Activated CD8-positive, alpha-beta memory T cell treated with anti-CD3 and anti-CD28 coated beads, Interleukin-2, amount 50 U/mL, for 1 hour (primary cell): ENCODE data around the gene ZNRF3.

Source experiments
- DNase-seq: peaks from one replicate; pipeline ENCODE4 v3.0.0-alpha.2; 2020; ENCODE audit errors: extremely low read depth

The ZNRF3 gene

DNA sequence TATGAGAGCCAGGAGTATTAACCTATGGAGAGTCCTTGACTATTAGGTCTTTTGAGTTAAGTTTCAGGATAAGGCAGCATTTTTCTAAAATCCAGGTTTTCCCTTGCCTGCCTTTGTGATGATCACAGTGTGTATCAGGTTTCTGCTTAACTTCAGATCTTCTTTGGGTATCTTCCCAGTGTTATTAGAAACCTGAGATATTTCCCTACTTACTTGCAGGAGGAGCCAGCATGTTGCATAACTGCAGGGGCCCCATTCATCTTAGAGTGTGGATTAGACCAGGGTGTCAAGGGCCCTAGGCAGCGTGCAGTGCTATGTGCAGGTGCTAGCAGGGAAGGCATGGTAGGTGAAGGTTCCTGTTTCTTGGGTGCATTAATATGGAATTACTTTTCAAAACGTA, 69.5 kb downstream of the ZNRF3 start:
- no peak for DNase-seq

DNA sequence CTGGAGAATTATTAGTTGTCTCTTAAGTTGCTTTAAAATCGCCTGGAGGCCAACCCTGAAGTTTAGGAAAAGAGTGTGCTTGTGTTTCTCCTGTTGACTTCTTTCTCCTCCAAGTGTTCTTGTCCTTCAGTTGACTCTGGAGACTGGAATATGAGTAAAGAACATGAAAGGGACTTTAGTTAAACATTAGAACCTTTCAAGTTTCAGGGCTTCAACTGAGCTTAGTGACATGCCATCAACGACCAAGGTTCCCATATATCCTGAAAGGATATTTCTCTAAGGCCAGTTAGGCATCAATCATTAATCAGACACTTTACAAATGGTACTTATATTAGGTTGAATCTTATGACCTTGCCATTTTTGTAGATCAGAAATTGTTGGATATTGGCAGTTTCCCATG, 70.0 kb downstream of the ZNRF3 start:
- no peak for DNase-seq

- no peak for DNase-seq
Measured at GRCh38 chr22:28953976-28954880, 70.9 kb downstream of the ZNRF3 start.

GRCh38 chr22:28955817-28956216, 72.4 kb downstream of the ZNRF3 start:
- DNase-seq = peak; percentile 72

DNA sequence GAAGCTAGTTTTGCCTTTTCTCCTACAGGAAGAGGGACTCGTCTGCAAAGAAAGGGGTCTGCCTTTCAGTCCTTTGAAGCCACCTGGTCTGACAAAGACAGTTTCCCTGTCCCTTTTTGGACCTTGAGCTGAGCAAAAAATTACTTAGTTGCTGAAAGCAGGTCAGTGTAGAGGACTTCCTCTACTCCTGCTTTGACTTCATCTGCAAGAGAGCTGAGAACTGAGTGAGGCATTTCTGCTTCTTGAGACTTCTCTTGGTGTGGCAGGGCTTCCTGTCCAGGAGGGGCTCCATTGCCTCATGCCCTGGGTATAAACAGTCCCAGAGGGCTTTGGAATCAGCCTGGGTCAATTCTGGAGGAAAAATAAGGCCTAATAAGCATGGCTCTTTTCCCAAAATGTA, 73.1 kb downstream of the ZNRF3 start:
- no peak for DNase-seq

GRCh38 chr22:28958611-28959010, 75.2 kb downstream of the ZNRF3 start:
- no peak for DNase-seq

- no peak for DNase-seq
Measured at GRCh38 chr22:28962042-28962554, 78.7 kb downstream of the ZNRF3 start.

- no peak for DNase-seq
Measured at GRCh38 chr22:28963362-28963761, 80.0 kb downstream of the ZNRF3 start.

- DNase-seq = no peak
Measured at GRCh38 chr22:28967163-28967665, 83.8 kb downstream of the ZNRF3 start.

DNA sequence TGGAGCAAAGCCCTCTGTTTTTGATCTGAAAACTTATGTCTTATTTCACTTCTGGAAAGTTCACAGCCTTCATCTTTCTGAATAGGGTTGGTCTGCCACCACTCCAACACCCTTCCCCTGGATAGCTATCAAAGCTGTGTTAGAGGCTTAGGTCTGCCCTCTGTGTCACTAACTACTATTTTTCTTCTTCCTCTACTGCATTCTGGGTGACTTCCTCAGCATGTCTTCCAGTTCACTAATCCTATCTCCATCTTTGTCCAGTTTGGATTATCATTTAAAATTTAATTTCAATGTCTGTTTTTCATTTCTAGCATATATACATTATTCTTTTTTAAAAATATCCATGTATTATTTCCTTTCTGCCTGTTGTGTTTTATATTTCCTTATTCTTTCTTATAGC, 84.6 kb downstream of the ZNRF3 start:
- DNase-seq = no peak

DNA sequence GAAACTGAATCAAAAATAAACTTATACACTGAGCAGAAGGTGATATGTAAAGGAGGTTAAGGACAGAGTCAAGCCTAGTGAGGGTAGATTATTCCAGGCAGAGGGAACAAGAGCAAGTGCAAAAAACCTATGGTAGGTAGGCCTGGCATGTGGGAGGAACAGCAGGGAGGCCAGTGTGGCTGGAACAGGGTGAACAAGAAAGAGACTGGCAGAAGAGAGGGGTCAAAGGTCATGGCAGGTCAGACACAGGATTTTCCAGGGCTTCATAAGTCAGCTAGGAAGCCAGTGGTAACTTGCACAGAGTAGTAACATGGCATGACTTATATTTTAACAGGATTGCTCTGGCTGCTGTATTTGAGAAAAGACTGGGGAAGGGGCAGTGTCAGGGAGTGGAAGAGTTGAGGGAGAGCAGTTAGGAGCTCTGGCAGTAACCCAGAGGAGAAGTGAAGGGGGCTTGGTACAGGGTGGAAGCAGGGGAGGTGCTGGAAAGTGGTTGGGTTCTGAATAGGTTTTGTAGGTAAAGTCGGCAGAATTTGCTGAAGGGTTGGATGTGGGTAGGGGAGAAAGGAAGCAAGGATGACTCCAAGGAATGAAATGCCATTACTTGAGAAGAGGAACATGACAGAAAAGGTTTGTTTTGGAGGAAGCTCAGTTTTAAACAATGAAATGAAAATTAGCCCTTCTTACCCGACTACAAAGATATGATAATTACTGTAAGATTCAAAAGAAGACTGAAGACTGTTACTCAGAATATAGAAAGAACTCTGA, 86.2 kb downstream of the ZNRF3 start:
- DNase-seq = no peak

DNA sequence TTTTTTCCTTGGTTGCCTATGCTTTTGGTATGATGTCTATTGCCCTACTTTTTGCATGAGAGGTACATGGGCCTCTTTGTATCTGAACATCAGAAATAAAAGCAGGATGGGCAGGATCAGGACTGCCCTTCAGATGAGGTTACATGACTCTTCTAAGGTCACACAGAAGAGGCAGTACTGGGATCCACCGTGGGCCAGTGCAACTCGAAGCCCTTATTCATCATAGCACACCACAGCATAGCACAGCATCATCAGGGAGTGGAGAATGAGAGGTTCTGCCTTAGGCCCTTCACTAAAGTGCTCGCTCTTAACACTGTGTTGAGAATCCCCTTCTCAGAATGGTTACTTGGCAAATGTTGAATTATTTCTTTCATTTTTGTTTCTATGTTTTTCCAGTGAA, 90.0 kb downstream of the ZNRF3 start:
- no peak for DNase-seq

DNA sequence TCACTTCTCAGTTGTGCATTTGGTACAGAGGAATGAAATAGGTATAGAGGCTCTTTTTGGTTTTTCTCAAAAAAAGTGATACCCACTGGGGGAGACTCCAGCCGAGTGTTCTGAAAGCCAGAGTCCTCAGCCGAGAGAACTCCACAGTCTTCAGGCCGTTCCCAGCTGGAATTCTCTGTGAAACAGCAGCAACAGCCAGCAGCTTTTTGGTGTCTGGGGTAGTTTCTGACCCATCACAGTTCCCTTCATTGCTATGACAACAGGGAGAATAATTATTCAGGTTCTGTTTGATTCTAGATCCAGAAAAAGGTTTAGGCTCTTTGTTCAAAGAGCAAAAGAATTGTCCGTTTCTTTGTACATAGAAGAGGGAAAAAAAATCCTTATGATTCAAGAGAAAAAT, 93.7 kb downstream of the ZNRF3 start:
- DNase-seq = no peak

GRCh38 chr22:28977481-28977971, 94.2 kb downstream of the ZNRF3 start:
- DNase-seq = no peak

DNA sequence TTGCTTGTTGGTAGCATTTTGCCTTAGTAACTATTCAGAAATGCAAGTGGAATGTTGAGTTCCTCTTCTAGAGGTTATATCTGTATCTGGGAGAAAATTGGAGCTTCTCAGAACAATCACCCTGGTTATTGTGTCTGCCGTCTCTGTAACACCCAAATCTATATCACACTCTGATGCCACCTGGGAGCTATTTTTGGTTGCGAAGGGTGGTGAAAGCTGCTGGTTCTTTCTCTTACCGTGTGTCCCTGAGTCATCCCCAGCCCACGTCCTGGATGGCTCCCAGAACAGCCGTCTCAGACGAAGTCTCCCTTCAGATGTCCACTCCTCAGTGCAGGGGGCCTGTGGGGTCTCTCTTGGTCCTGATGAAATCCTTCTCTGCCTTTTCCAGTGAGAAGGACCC, 94.8 kb downstream of the ZNRF3 start:
- no peak for DNase-seq

GRCh38 chr22:28978863-28979796, 95.8 kb downstream of the ZNRF3 start:
- no peak for DNase-seq

DNA sequence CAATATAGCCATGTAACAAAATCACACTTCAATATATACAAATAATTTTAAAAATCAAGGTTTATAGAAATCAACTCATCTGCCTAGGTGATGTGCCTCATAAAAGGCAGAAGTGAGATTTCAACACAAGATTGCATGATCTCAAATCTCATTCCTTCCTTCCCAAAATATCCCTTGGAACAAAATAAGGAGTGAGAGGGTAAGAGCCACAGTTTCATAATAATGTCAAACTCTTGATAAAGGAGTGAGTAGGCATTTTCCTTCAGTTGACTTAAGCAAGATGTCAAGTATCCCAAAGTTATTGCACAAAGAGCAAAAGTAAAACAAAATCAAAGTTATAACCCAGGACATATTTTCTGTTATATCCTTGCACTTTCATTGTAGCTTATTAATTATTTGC, 97.0 kb downstream of the ZNRF3 start:
- DNase-seq = no peak

GRCh38 chr22:28981818-28982499, 98.6 kb downstream of the ZNRF3 start:
- DNase-seq = no peak

DNA sequence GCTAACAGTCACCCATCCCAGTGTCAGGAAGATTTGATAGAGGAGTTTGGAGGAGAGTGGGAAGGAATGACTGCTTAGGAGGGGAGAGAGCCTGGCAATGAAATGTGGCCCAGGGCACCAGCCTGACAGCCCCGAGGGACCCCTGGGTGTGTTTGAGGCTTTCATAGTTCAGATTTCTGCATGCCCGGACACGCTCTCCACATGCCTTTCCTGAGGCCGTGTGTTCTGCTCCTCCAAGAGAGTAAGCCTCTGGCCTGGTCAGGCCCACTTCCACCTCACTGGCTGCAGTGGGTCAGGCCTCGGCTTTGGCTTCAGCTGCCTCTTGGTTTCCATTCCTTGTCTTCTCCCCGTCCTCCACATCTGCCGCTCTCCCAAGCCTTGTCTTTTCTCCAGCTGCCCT, 99.8 kb downstream of the ZNRF3 start:
- DNase-seq = no peak

DNA sequence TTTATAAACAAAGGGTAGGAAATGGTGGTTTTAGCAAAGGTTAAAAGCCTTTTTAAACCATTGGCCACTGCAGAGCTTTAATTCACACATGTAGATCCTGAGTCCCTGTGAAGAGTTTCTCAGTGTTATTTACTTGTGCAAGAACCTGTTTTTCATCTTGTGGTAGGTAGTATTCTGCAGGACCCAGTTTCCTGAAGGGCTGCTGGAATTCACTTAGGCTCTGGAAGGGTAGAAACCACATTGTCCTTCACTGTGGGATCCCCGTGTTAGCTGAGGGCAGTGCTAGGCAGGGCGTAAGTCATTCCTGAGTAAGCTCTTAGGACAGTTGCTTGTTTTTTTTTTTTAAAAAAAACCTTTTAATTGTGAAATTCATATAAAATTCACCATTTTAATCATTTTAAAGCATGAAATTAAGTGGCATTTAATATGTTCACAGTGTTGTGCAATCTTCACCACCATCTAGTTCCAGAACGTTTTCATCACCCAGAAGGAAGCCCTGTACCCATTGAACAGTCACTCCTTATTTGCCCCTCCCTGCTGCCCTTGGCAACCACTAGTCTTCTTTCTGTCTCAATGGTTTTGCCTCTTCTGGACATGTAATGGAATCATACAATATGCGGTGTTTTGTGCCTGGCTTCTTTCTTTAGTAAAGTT, 100.5 kb downstream of the ZNRF3 start:
- DNase-seq = no peak
